Measurements from ENCODE around the gene SLFN11.
"Not testable (repeated sequence)": the region's sequence is repeated elsewhere in the genome, so short reads cannot be mapped to it uniquely, and the experiment has no call there.

Gene SLFN11, protein sequence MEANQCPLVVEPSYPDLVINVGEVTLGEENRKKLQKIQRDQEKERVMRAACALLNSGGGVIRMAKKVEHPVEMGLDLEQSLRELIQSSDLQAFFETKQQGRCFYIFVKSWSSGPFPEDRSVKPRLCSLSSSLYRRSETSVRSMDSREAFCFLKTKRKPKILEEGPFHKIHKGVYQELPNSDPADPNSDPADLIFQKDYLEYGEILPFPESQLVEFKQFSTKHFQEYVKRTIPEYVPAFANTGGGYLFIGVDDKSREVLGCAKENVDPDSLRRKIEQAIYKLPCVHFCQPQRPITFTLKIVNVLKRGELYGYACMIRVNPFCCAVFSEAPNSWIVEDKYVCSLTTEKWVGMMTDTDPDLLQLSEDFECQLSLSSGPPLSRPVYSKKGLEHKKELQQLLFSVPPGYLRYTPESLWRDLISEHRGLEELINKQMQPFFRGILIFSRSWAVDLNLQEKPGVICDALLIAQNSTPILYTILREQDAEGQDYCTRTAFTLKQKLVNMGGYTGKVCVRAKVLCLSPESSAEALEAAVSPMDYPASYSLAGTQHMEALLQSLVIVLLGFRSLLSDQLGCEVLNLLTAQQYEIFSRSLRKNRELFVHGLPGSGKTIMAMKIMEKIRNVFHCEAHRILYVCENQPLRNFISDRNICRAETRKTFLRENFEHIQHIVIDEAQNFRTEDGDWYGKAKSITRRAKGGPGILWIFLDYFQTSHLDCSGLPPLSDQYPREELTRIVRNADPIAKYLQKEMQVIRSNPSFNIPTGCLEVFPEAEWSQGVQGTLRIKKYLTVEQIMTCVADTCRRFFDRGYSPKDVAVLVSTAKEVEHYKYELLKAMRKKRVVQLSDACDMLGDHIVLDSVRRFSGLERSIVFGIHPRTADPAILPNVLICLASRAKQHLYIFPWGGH

GRCh38 chr17:35373534-35373983 lies at the start of gene SLFN11:
SLFN11 (minus strand) TSS chr17:35373621; CDS start chr17:35363807, 9,814 bp downstream.
- Histone ChIP-seq H3K36me3 (ENCODE audit: low read length) (no peaks in the 10 kb centered on the region), H3K79me2 (ENCODE audit: insufficient read depth, low read length) (no peaks in the 10 kb centered on the region), H3K4me2 (ENCODE audit: low read depth, low read length, poor library complexity, severe bottlenecking) (peak within 1 kb of the TSS; percentile 4), H3F3A (ENCODE audit: insufficient read depth) (no peaks in the 10 kb centered on the region), H3K4me3 (ENCODE audit: insufficient read depth, low read length, poor library complexity, severe bottlenecking) (no peak within 1 kb of the TSS), H3K27ac (ENCODE audit: low read depth, low read length) (no peak within 1 kb of the TSS), H3K27me3 (ENCODE audit: low read length) (0 out of 2 replicates have a peak, but pooled peaks cover 3% of the 10 kb centered on the region), H2AFZ (ENCODE audit: low read depth, low read length, severe bottlenecking) (no peak within 1 kb of the TSS), H3K9ac (ENCODE audit: low read length) (no peak within 1 kb of the TSS), H3K9me3 (ENCODE audit: insufficient read depth, low read length) (peaks cover 3% of the 10 kb centered on the region; the same call in 1 of the 2 replicates), H4K20me1 (ENCODE audit: low read depth, low read length) (no peaks in the 10 kb centered on the region), H3K9me2 (replicated peaks; ENCODE audit: insufficient read depth, low read length) (no peaks in the 10 kb centered on the region)
- TF ChIP-seq, protein P1, sequence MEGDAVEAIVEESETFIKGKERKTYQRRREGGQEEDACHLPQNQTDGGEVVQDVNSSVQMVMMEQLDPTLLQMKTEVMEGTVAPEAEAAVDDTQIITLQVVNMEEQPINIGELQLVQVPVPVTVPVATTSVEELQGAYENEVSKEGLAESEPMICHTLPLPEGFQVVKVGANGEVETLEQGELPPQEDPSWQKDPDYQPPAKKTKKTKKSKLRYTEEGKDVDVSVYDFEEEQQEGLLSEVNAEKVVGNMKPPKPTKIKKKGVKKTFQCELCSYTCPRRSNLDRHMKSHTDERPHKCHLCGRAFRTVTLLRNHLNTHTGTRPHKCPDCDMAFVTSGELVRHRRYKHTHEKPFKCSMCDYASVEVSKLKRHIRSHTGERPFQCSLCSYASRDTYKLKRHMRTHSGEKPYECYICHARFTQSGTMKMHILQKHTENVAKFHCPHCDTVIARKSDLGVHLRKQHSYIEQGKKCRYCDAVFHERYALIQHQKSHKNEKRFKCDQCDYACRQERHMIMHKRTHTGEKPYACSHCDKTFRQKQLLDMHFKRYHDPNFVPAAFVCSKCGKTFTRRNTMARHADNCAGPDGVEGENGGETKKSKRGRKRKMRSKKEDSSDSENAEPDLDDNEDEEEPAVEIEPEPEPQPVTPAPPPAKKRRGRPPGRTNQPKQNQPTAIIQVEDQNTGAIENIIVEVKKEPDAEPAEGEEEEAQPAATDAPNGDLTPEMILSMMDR (IDR thresholded peaks at IDR 0.05; ENCODE audit: insufficient read depth, low read length, poor library complexity, severe bottlenecking), result no peak
- TF ChIP-seq EZH2phosphoT487 (conservative IDR thresholded peaks at IDR 0.05; ENCODE audit: low read length), result no peak

GRCh38 chr17:35421069-35421468 lies 47.6 kb upstream of the SLFN11 start:
- H3K27ac ChIP-seq (ENCODE audit: low read depth, low read length); H3K27me3 ChIP-seq (ENCODE audit: low read length); H2AFZ ChIP-seq (ENCODE audit: low read depth, low read length, severe bottlenecking); H3K4me3 ChIP-seq (ENCODE audit: insufficient read depth, low read length, poor library complexity, severe bottlenecking); H3K9ac ChIP-seq (ENCODE audit: low read length); H3K4me2 ChIP-seq (ENCODE audit: low read depth, low read length, poor library complexity, severe bottlenecking); H3K9me3 ChIP-seq (ENCODE audit: insufficient read depth, low read length); H4K20me1 ChIP-seq (ENCODE audit: low read depth, low read length); H3K9me2 ChIP-seq (replicated peaks; ENCODE audit: insufficient read depth, low read length); H3F3A ChIP-seq (ENCODE audit: insufficient read depth); H3K36me3 ChIP-seq (ENCODE audit: low read length); H3K79me2 ChIP-seq (ENCODE audit: insufficient read depth, low read length): not testable (repeated sequence)

DNA sequence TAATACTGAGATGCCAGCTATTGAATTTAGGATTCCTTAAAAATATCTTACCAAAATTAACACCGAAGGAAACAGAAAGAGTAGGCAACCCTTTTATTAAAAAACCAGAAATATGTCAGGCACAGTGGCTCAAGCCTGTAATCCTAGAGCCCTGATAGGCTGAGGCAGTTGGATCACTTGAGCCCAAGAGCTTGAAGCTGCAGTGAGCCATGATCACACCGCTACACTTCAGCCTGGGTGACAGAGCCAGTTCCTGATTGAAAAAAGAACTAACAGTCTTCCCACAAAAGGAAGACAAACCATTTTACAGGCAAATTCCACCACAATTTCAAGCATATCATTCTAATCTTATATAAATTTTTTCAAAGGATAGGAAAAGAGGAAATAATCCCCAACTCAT lies 43.2 kb upstream of the SLFN11 start:
- no peak overlapping the region for H2AFZ ChIP-seq (ENCODE audit: low read depth, low read length, severe bottlenecking)
- no peaks in the 10 kb centered on the region for H3K79me2 ChIP-seq (ENCODE audit: insufficient read depth, low read length)
- no peak overlapping the region for H3K4me2 ChIP-seq (ENCODE audit: low read depth, low read length, poor library complexity, severe bottlenecking)
- H3F3A ChIP-seq (ENCODE audit: insufficient read depth), result no peaks in the 10 kb centered on the region
- no peak overlapping the region for H3K4me3 ChIP-seq (ENCODE audit: insufficient read depth, low read length, poor library complexity, severe bottlenecking)
- no peaks in the 10 kb centered on the region for H3K27me3 ChIP-seq (ENCODE audit: low read length)
- no peaks in the 10 kb centered on the region for H3K36me3 ChIP-seq (ENCODE audit: low read length)
- no peaks in the 10 kb centered on the region for H4K20me1 ChIP-seq (ENCODE audit: low read depth, low read length)
- no peak overlapping the region for H3K27ac ChIP-seq (ENCODE audit: low read depth, low read length)
- H3K9ac ChIP-seq (ENCODE audit: low read length), result no peak overlapping the region
- TF ChIP-seq EZH2phosphoT487 (conservative IDR thresholded peaks at IDR 0.05; ENCODE audit: low read length), result no peak
- TF ChIP-seq, protein P1 (IDR thresholded peaks at IDR 0.05; ENCODE audit: insufficient read depth, low read length, poor library complexity, severe bottlenecking), result no peak
- no peaks in the 10 kb centered on the region for H3K9me3 ChIP-seq (ENCODE audit: insufficient read depth, low read length)
- H3K9me2 ChIP-seq (replicated peaks; ENCODE audit: insufficient read depth, low read length), result no peaks in the 10 kb centered on the region; the same call in 1 of the 2 replicates

DNA sequence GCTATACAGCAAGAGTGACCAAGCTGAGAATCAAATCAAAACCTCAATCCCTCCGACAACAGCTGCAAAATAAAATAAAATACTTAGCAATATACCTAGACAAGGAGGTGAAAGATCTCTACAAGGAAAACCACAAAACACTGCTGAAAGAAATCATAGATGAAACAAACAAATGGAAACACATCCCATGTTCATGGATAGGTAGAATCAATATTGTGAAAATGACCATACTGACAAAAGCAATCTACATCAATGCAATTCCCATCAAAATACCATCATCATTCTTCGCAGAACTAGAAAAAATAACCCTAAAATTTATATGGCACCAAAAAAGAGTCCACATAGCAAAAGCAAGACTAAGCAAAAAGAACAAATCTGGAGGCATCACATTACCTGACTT lies 41.3 kb upstream of the SLFN11 start:
- H3K27me3 ChIP-seq (ENCODE audit: low read length); H3K79me2 ChIP-seq (ENCODE audit: insufficient read depth, low read length): not testable (repeated sequence)

More for the DNA sequence above, 41.3 kb upstream of the SLFN11 start:
- H3K36me3 ChIP-seq (ENCODE audit: low read length); H3K4me3 ChIP-seq (ENCODE audit: insufficient read depth, low read length, poor library complexity, severe bottlenecking); H2AFZ ChIP-seq (ENCODE audit: low read depth, low read length, severe bottlenecking); H3K4me2 ChIP-seq (ENCODE audit: low read depth, low read length, poor library complexity, severe bottlenecking); H3K27ac ChIP-seq (ENCODE audit: low read depth, low read length); H3F3A ChIP-seq (ENCODE audit: insufficient read depth); H3K9me3 ChIP-seq (ENCODE audit: insufficient read depth, low read length); H3K9me2 ChIP-seq (replicated peaks; ENCODE audit: insufficient read depth, low read length); H4K20me1 ChIP-seq (ENCODE audit: low read depth, low read length); H3K9ac ChIP-seq (ENCODE audit: low read length): not testable (repeated sequence)
